C4-2B (cell line): ENCODE results near the gene ATP5MG.

Experiments
- ZFX ChIP-seq: fragments of 450-650 bp; IDR thresholded peaks from 2 replicates; pipeline ENCODE4 v1.6.1; 2017
- TF ChIP-seq, protein P1 (sequence below): fragments of 450-650 bp; conservative IDR thresholded peaks from 2 replicates; pipeline ENCODE4 v1.5.1; 2017; ENCODE audit warnings: mild to moderate bottlenecking

GRCh38 chr11:118406599-118407166, 5.3 kb downstream of the ATP5MG start:
- TF ChIP-seq, protein P1, sequence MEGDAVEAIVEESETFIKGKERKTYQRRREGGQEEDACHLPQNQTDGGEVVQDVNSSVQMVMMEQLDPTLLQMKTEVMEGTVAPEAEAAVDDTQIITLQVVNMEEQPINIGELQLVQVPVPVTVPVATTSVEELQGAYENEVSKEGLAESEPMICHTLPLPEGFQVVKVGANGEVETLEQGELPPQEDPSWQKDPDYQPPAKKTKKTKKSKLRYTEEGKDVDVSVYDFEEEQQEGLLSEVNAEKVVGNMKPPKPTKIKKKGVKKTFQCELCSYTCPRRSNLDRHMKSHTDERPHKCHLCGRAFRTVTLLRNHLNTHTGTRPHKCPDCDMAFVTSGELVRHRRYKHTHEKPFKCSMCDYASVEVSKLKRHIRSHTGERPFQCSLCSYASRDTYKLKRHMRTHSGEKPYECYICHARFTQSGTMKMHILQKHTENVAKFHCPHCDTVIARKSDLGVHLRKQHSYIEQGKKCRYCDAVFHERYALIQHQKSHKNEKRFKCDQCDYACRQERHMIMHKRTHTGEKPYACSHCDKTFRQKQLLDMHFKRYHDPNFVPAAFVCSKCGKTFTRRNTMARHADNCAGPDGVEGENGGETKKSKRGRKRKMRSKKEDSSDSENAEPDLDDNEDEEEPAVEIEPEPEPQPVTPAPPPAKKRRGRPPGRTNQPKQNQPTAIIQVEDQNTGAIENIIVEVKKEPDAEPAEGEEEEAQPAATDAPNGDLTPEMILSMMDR: no peak
- TF ChIP-seq ZFX: no peak
